Urinary bladder (tissue), 4 donors: ENCODE results near the gene FUT8. TPM values are rescaled to one million over a fixed set of nuclear protein-coding genes. Genes with fewer than 3 reads are reported as not detected.

Experiments used
- DNase-seq: peaks from one replicate; pipeline ENCODE4 v3.0.0-alpha.2; 2015; ENCODE audit errors: extremely low spot score
- H3K27ac ChIP-seq: one replicate; pipeline ENCODE4 v1.5.1; 2013; ENCODE audit warnings: low read depth, mild to moderate bottlenecking, moderate library complexity
- H3K36me3 ChIP-seq: one replicate; pipeline ENCODE4 v1.6.1; 2013; ENCODE audit warnings: mild to moderate bottlenecking, moderate library complexity; ENCODE audit not compliant: insufficient read depth
- H3K4me1 ChIP-seq: one replicate; pipeline ENCODE4 v1.6.1; 2013; ENCODE audit warnings: mild to moderate bottlenecking, moderate library complexity; ENCODE audit not compliant: insufficient read depth
- H3K4me3 ChIP-seq: one replicate; pipeline ENCODE4 v1.5.1; 2013; ENCODE audit warnings: low read depth, low read length
- WGBS: extraction: QIAGEN DNeasy Blood & Tissue Kit; methylation state at CpG from one replicate; pipeline ENCODE4 v1.1.7; 2013; 5-methylcytosine and 5-hydroxymethylcytosine counted together
- polyA plus RNA-seq: library from polyadenylated mRNA; stranded (reverse); fragments of 200-250 nt; gene quantifications from one replicate; pipeline ENCODE4 v1.2.3, GENCODE V29; 2013
- total RNA-seq: library from RNA; depleted of rRNA; stranded (reverse); fragments of >200 nt; gene quantifications from one replicate; pipeline ENCODE4 v1.2.3, GENCODE V29; 2014
- donor health status: healthy with polysubstance abuse.
- donor health status: healthy.

The FUT8 gene
- total and polyA plus RNA-seq, 2 donors: 20.9 to 62.1 TPM

DNA sequence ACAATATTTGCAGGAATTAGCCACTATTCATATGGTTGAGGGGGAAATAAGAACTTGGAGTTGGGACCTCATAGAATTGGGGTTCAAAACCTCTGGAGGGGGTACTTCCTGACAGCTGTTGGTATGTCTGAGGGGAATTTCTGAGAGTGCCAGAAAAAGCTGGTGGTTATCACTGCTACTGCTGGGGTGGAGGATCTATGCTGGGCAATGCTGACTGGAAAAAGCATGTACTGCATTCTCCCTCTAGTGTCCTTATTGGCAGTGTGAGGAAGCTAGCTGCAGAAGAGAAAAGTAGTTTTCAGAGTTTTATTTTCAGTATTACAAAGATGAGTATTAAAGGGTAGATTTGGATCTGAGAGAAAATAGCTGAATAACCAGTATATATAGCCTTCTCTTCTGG lies 88.8 kb downstream of the FUT8 start:
- no peak for DNase-seq
- no peak overlapping the region for H3K27ac ChIP-seq
- H3K4me1 ChIP-seq: no peaks in the 10 kb centered on the region
- no peaks in the 10 kb centered on the region for H3K36me3 ChIP-seq
- H3K4me3 ChIP-seq: no peak overlapping the region

DNA sequence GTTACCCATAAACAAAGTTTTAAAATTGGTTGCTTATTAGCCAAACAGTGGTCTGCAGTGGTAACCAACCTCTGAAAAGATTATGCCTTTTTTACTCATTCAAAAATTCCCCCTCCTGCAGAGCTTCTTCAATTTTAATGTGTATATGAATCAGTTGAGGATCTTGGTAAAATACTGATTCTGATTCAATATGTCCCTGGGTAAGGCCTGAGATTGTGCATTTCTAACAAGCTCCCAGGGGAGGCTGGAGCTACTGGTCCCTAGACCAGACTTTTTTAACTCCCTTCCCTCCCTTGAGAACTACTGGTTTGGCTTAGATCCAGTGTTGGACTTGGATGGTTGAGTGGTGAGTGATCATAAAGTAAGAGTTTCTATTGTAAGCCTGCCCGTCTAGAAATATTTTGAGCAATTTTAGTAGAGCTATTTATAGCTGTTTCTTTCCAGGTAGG lies 90.2 kb downstream of the FUT8 start:
- Histone ChIP-seq H3K4me3 (no peak overlapping the region), H3K36me3 (no peaks in the 10 kb centered on the region), H3K4me1 (no peaks in the 10 kb centered on the region), H3K27ac (no peak overlapping the region)
- no peak for DNase-seq
- WGBS: 48% methylated on average over 1 of the region's 1 CpG

DNA sequence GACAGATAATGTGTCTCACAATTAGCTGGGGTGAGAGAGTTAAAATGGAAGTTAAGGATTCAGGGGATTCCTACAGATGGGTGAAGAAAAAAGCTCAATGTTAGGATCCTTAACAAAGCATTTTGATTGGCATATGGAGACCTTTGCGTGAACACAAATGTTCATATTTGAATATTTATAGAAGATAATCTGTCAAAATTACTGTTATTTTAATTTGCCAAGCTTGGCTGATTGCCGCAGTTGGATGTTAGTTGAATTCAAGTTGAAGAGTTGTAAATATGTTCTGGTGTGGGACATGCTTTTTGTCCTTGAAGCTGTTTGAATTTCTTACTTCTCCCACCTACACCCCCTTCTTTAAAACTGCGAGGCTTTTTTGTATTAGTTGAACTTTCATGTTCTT lies 91.2 kb downstream of the FUT8 start:
- 90% methylated on average over 3 of the region's 3 CpGs for WGBS
- Histone ChIP-seq H3K27ac (no peak overlapping the region), H3K4me3 (no peak overlapping the region), H3K36me3 (no peaks in the 10 kb centered on the region), H3K4me1 (no peaks in the 10 kb centered on the region)
- no peak for DNase-seq

DNA sequence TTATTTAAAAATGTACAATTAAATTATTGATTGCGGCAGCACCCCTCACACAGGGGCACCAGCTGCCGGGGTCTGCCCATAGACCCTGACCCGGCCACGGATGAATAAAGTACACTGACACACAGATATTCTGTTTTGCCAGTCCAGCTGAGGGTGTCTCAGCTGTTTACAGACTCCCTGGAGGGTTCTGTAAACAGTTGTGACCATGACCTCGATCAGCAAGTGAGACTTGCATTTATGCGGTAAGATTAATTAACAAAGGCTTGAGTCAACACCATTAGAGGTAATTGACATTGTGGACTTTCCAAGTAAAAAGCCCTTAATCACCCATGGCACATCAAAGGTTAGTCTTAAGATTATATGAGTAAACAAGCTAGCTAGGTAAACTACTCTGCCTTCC lies 94.3 kb downstream of the FUT8 start:
- no peak overlapping the region for H3K27ac ChIP-seq
- no peak for DNase-seq
- no peak overlapping the region for H3K4me3 ChIP-seq
- H3K4me1 ChIP-seq: no peaks in the 10 kb centered on the region
- 65% methylated on average over 6 of the region's 6 CpGs for WGBS
- H3K36me3 ChIP-seq: no peaks in the 10 kb centered on the region

DNA sequence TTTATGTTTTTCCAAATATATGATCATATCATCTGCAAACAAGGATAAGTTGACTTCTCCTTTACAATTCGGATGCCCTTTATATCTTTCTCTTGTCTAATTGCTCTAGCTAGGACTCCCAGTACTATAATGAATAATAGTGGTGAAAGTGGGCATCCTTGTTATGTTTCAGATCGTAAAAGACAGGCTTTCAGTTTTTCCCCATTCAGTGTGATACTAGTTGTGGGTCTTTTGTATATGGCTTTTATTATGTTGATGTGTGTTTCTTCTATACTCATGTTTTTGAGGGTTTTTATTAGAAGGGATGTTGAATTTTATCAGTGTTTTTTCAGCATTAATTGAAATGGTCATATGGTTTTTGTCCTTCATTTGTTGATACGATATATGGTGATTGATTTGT lies 97.3 kb downstream of the FUT8 start:
- H3K4me1 ChIP-seq: no peaks in the 10 kb centered on the region
- DNase-seq: no peak
- H3K36me3 ChIP-seq: no peaks in the 10 kb centered on the region
- WGBS: 93% methylated on average over 3 of the region's 3 CpGs
- no peak overlapping the region for H3K27ac ChIP-seq
- H3K4me3 ChIP-seq: no peak overlapping the region

DNA sequence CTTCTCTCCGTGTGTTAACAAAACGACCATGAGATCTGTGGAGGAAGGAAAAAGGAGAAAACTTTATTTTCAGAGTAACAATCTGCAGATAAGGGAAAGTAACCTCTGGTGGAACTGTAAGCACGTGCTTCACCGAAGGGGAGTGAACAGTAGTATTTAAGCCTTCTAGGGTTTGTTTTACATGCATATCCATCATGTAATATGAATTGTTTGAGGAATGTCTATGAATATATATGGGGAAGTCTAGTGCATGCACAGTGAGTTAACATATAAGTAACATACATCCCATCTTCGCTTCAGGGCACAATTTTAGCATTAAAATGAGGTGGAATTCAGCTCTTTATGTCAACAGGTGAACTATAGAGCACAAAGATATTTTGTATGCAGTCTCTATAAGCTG lies 101.1 kb downstream of the FUT8 start:
- H3K27ac ChIP-seq: no peak overlapping the region
- WGBS: 91% methylated on average over 5 of the region's 5 CpGs
- DNase-seq: no peak
- no peaks in the 10 kb centered on the region for H3K4me1 ChIP-seq
- H3K36me3 ChIP-seq: no peaks in the 10 kb centered on the region
- no peak overlapping the region for H3K4me3 ChIP-seq

DNA sequence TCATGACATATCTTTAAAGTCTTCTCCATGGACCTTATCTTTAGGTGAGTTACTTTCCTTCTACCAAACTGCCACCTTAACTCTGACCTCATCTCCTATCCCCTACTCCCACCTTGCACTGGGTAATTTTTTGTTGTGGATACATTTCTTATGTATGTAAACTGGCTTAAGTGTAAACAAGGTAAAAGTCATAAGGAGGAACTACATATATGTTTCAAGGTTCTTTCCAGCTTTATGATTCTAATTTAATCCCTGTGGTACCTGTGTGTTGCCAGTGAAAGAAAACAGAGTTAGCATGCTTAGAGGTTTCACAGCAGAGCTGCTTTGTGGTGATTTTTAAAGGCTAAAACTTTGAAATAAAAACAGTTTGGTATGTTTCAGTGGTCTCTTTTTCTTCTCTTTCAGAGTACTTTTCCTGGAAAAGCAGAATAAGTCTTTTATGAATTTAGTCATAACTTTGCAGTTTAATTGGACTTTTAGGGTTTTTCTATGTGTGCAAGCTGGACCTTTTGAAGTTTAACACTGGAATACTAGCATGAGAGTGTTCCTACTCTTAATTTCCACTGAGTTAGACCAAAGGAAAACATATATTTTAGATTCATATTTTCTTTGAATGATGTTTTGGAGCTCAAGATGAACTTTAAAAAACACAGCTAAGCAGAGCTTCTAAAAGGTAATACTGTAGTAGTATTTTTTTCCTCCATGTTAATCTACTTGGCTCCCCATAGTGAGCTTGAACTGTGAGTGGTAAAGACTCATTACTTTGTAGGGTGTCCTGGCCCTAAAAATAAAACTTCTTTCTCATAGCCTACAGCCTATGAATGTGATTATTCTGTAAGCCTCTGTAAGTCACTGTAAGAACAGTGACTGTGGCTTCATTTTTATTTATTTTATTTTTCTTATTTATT lies 105.4 kb downstream of the FUT8 start:
- DNase-seq: no peak
- no peak overlapping the region for H3K27ac ChIP-seq
- no peak overlapping the region for H3K4me3 ChIP-seq
- H3K4me1 ChIP-seq: no peaks in the 10 kb centered on the region
- H3K36me3 ChIP-seq: no peaks in the 10 kb centered on the region

DNA sequence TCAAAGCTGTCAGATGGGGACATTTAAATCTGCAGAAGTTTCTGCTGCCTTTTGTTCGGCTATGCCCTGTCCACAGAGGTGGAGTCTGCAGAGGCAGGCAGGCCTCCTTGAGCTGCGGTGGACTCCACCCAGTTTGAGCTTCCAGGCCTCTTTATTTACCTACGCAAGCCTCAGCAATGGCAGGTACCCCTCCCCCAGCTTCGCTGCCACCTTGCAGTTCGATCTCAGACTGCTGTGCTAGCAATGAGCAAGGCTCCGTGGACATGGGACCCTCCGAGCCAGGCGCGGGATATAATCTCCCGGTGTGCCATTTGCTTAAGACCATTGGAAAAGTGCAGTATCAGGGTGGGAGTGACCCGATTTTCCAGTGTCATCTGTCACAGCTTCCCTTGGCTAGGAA lies 115.5 kb downstream of the FUT8 start:
- Histone ChIP-seq H3K36me3 (no peaks in the 10 kb centered on the region), H3K27ac (no peak overlapping the region), H3K4me1 (no peaks in the 10 kb centered on the region), H3K4me3 (no peak overlapping the region)
- 98% methylated on average over 11 of the region's 11 CpGs for WGBS
- no peak for DNase-seq

DNA sequence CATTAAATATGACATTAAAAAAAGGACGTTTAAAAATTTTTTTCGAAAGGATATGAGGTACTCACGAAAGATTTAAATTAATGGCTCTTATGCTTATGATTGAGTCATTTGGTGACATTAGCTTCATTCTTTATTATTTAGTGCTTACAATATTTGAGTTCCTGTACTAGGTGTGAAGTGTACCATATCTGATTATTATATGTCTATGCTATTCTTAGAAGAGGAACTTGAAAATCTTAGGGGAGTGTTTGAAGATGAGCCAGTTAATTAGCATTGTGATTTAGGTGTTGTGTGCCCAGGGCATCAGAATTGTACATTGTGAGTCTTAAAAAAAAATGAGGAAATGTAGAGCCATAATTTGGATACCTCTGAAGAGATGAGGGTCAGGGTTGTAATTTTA lies 118.6 kb downstream of the FUT8 start:
- WGBS: 96% methylated on average over 3 of the region's 3 CpGs

DNA sequence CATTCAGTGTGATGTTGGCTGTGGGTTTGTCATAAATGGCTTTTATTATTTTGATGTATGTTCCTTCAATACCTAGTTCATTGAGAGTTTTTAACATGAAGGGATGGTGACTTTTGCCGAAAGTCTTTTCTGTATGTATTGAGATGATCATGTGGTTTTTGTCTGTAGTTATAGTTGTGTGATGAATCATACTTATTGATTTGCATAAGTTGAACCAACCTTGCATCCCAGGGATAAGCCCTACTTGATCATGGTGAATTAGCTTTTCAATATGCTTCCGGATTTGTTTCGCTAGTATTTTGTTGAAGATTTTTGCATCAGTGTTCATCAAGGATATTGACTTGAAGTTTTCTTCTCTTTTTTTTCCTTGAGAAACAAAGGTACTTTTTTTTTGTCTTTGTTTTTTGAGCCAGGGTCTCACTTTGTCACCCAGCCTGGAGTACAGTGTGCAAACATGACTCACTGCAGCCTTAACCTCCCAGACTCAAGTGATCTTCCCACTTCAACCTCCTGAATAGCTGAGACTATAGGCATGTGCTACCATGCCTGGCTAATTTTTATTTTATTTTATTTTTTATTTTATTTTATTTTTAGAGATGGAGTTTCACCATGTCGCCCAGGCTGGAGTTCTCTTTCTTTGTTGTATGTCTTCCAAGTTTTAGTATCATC lies 121.3 kb downstream of the FUT8 start:
- H3K4me1 ChIP-seq: no peaks in the 10 kb centered on the region
- no peak for DNase-seq
- no peaks in the 10 kb centered on the region for H3K36me3 ChIP-seq
- no peak overlapping the region for H3K27ac ChIP-seq
- H3K4me3 ChIP-seq: no peak overlapping the region
- WGBS: 98% methylated on average over 4 of the region's 4 CpGs

More for the DNA sequence above, 118.6 kb downstream of the FUT8 start:
- no peaks in the 10 kb centered on the region for H3K4me1 ChIP-seq
- H3K27ac ChIP-seq: no peak overlapping the region
- no peak overlapping the region for H3K4me3 ChIP-seq
- no peak for DNase-seq
- no peaks in the 10 kb centered on the region for H3K36me3 ChIP-seq

DNA sequence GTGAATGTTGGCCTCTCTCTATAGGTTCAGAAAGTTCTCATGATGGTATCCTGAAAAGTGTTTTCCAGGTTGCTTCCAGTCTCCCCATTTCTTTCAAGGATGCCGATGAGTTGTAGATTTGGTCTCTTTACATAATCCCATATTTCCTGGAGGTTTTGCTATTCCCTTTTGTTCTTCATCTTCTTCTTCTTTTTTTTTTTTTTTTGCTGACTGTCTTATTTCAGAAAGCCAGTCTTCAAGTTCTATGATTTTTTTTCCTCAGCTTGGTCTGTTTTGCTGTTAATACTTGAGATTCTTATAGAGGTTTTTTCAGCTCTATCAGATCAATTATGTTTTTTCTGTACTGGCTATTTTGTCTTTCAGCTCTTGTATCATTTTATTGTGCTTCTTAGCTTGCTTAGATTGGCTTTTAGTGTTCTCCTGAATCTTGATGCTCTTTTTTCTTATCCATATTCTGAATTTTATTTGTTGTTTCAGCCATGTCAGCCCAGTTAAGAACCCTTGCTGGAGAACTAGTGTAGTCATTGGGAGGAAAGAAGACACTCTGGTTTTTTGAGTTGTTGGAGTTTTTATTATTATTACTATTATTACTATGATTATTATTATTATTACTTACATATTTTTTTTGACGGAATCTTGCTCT lies 124.4 kb downstream of the FUT8 start:
- no peak for DNase-seq
- Histone ChIP-seq H3K4me1 (no peaks in the 10 kb centered on the region), H3K4me3 (no peak overlapping the region), H3K36me3 (no peaks in the 10 kb centered on the region), H3K27ac (no peak overlapping the region)
- WGBS: 98% methylated on average over 2 of the region's 2 CpGs

DNA sequence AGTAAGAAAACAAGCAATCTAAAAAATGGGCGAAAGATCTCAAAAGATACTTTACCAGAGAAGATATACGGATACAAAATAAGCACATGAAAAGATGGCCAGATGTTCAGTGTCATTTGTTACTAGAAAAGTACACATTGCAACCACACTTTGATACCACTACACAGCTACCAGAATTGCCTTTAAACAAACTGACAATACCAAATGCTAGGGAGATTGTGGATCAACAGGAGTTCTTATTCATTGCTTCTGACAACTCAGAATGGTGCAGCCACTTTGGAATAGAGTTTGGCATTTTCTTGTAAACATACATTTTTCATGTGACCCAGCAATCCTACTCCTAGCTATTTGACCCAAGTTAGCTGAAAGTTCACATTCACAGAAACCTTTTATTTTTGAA lies 136.3 kb downstream of the FUT8 start:
- no peaks in the 10 kb centered on the region for H3K4me1 ChIP-seq
- DNase-seq: no peak
- no peaks in the 10 kb centered on the region for H3K36me3 ChIP-seq
- no peak overlapping the region for H3K4me3 ChIP-seq
- 75% methylated on average over 2 of the region's 2 CpGs for WGBS
- H3K27ac ChIP-seq: no peak overlapping the region

DNA sequence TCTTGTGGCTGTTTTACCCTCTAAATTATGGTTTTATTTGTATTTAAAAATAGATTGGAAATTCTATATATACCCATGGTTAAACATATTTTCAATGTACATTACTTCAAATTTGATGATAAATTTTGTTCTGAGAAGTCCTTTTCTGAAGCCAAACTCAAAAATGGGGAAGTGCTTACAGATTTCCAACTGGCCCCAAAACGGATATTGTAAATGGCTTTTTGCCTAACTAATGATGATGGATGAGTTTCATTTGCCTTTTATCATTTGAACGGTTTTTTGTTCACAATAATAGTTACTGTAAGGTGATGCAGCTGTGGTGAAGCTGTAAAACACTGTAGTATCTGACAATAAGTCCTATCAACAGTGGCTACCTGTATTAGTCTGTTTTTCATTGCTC lies 136.9 kb downstream of the FUT8 start:
- no peak for DNase-seq
- Histone ChIP-seq H3K4me3 (no peak overlapping the region), H3K27ac (no peak overlapping the region), H3K36me3 (no peaks in the 10 kb centered on the region), H3K4me1 (no peaks in the 10 kb centered on the region)
- WGBS: 66% methylated on average over 2 of the region's 2 CpGs
